RWPE2 (cell line): ENCODE data around the gene PDE4D.

Experiments used
- ATAC-seq: fragments of 200-7000 bp; cut with Tn5 transposase; 3 replicates; pipeline ENCODE4 v1.9.1; 2021; ENCODE audit warnings: low read depth
- DNase-seq: peaks from one replicate; pipeline ENCODE4 v3.0.0-alpha.2; 2020; ENCODE audit warnings: low spot score
- H3K27ac ChIP-seq: fragments of 450-650 bp; 2 replicates; pipeline ENCODE4 v1.5.1; 2017; ENCODE audit warnings: mild to moderate bottlenecking; ENCODE audit not compliant: poor library complexity, severe bottlenecking
- H3K27me3 ChIP-seq: fragments of 250-450 bp; sonication (Bioruptor Pico); 2 replicates; pipeline ENCODE4 v1.5.1; 2021; ENCODE audit warnings: mild to moderate bottlenecking, moderate library complexity; ENCODE audit not compliant: insufficient read depth, poor library complexity, severe bottlenecking
- H3K36me3 ChIP-seq: fragments of 250-450 bp; sonication (Bioruptor Pico); 2 replicates; pipeline ENCODE4 v1.5.1; 2020; ENCODE audit warnings: low read depth, mild to moderate bottlenecking, moderate library complexity
- H3K4me1 ChIP-seq: fragments of 250-450 bp; sonication (Bioruptor Pico); 2 replicates; pipeline ENCODE4 v1.5.1; 2021; ENCODE audit warnings: mild to moderate bottlenecking, moderate library complexity; ENCODE audit not compliant: insufficient read depth, poor library complexity, severe bottlenecking
- H3K4me3 ChIP-seq: fragments of 250-450 bp; sonication (Bioruptor Pico); 2 replicates; pipeline ENCODE4 v1.5.1; 2021; ENCODE audit warnings: mild to moderate bottlenecking, moderate library complexity; ENCODE audit not compliant: severe bottlenecking
- H3K9me3 ChIP-seq: fragments of 250-450 bp; sonication (Bioruptor Pico); 2 replicates; pipeline ENCODE4 v1.5.1; 2021; ENCODE audit warnings: mild to moderate bottlenecking, moderate library complexity; ENCODE audit not compliant: severe bottlenecking
- CTCF ChIP-seq: fragments of 450-650 bp; IDR thresholded peaks from one replicate; pipeline ENCODE4 v1.5.1; 2017; ENCODE audit warnings: mild to moderate bottlenecking, moderate library complexity; ENCODE audit not compliant: poor library complexity, severe bottlenecking

PDE4D gene

GRCh38 chr5:59863777-59864176, 29.7 kb downstream of the PDE4D start:
- DNase-seq: no peak
- Histone ChIP-seq H3K36me3 (no peaks in the 10 kb centered on the region), H3K4me3 (no peak overlapping the region), H3K9me3 (no peaks in the 10 kb centered on the region), H3K27me3 (peaks cover 39% of the 10 kb centered on the region), H3K27ac (no peak overlapping the region), H3K4me1 (no peaks in the 10 kb centered on the region)
- no peak for TF ChIP-seq CTCF
- no peak for ATAC-seq

GRCh38 chr5:59856358-59856757, 37.2 kb downstream of the PDE4D start:
- Histone ChIP-seq H3K27ac (no peak overlapping the region), H3K4me3 (no peak overlapping the region), H3K4me1 (no peaks in the 10 kb centered on the region), H3K27me3 (peaks cover 49% of the 10 kb centered on the region), H3K36me3 (no peaks in the 10 kb centered on the region), H3K9me3 (no peaks in the 10 kb centered on the region)
- DNase-seq (no peak), ATAC-seq (no peak)
- TF ChIP-seq CTCF: no peak

GRCh38 chr5:59850766-59851165, 42.8 kb downstream of the PDE4D start:
- no peak overlapping the region for H3K4me3 ChIP-seq
- no peaks in the 10 kb centered on the region for H3K9me3 ChIP-seq
- no peak for ATAC-seq
- no peak for TF ChIP-seq CTCF
- no peak overlapping the region for H3K27ac ChIP-seq
- no peak for DNase-seq
- H3K36me3 ChIP-seq: no peaks in the 10 kb centered on the region
- no peaks in the 10 kb centered on the region for H3K4me1 ChIP-seq
- H3K27me3 ChIP-seq: peaks cover 57% of the 10 kb centered on the region

- TF ChIP-seq CTCF: no peak
- no peak overlapping the region for H3K4me3 ChIP-seq
- H3K4me1 ChIP-seq: peaks cover 7% of the 10 kb centered on the region
- DNase-seq (no peak), ATAC-seq (no peak)
- no peak overlapping the region for H3K27ac ChIP-seq
- peaks cover 36% of the 10 kb centered on the region for H3K27me3 ChIP-seq
- no peaks in the 10 kb centered on the region for H3K9me3 ChIP-seq
- no peaks in the 10 kb centered on the region for H3K36me3 ChIP-seq
These were observed 45.9 kb downstream of the PDE4D start for GRCh38 chr5:59847586-59847985.

- H3K9me3 ChIP-seq: no peaks in the 10 kb centered on the region
- no peak overlapping the region for H3K27ac ChIP-seq
- H3K4me1 ChIP-seq: peaks cover 10% of the 10 kb centered on the region
- peaks cover 34% of the 10 kb centered on the region for H3K27me3 ChIP-seq
- H3K36me3 ChIP-seq: no peaks in the 10 kb centered on the region
- TF ChIP-seq CTCF: no peak
- H3K4me3 ChIP-seq: no peak overlapping the region
- no peak for DNase-seq
- peak; percentile 76 for ATAC-seq
These were observed 47.8 kb downstream of the PDE4D start for GRCh38 chr5:59845730-59846129.
